Cortex of kidney (tissue), 1 donor: ENCODE data around the gene PPP4R3A.
"Not testable (repeated sequence)": the region's sequence is repeated elsewhere in the genome, so short reads cannot be mapped to it uniquely, and the experiment has no call there.

Source experiments
- DNase-seq: peaks from one replicate; lab custom pipeline; 2025; lab: John Stamatoyannopoulos, UW

Gene PPP4R3A

GRCh38 chr14:91438845-91439244 lies 71.3 kb downstream of the PPP4R3A start:
- DNase-seq = no peak

GRCh38 chr14:91436266-91436665 lies 73.8 kb downstream of the PPP4R3A start:
- not testable (repeated sequence) for DNase-seq

- no peak for DNase-seq
Measured at GRCh38 chr14:91429385-91429784, 80.7 kb downstream of the PPP4R3A start.

GRCh38 chr14:91428931-91429330 lies 81.2 kb downstream of the PPP4R3A start:
- not testable (repeated sequence) for DNase-seq

GRCh38 chr14:91425531-91425944 lies 84.6 kb downstream of the PPP4R3A start:
- DNase-seq = not testable (repeated sequence)

GRCh38 chr14:91424813-91425530 lies 85.1 kb downstream of the PPP4R3A start:
- no peak for DNase-seq

GRCh38 chr14:91420686-91421085 lies 89.4 kb downstream of the PPP4R3A start:
- DNase-seq = no peak

- no peak for DNase-seq
Measured at GRCh38 chr14:91419451-91419850, 90.7 kb downstream of the PPP4R3A start.

GRCh38 chr14:91419044-91419397 lies 91.1 kb downstream of the PPP4R3A start:
- DNase-seq = no peak

- no peak for DNase-seq
Measured at GRCh38 chr14:91418387-91419043, 91.6 kb downstream of the PPP4R3A start.

GRCh38 chr14:91417983-91418386 lies 92.1 kb downstream of the PPP4R3A start:
- no peak for DNase-seq

GRCh38 chr14:91417120-91417982 lies 92.8 kb downstream of the PPP4R3A start, which contains the start of gene CCDC88C:
Gene CCDC88C (minus strand): TSS chr14:91417820. CDS start chr14:91417690, 130 bp downstream.
- DNase-seq = no peak

GRCh38 chr14:91416744-91417119 lies 93.4 kb downstream of the PPP4R3A start:
- DNase-seq = no peak

GRCh38 chr14:91415794-91416743 lies 94.0 kb downstream of the PPP4R3A start:
- DNase-seq = no peak

- no peak for DNase-seq
Measured at GRCh38 chr14:91414475-91414833, 95.7 kb downstream of the PPP4R3A start.

GRCh38 chr14:91413547-91414474 lies 96.3 kb downstream of the PPP4R3A start:
- no peak for DNase-seq

- DNase-seq = no peak
Measured at GRCh38 chr14:91412939-91413338, 97.2 kb downstream of the PPP4R3A start.

GRCh38 chr14:91410771-91411536 lies 99.2 kb downstream of the PPP4R3A start:
- DNase-seq = no peak

- DNase-seq = no peak
Measured at GRCh38 chr14:91409928-91410718, 100.0 kb downstream of the PPP4R3A start.
